ENCODE results near the gene ADGRL3.

- TF ChIP-seq, protein P1, sequence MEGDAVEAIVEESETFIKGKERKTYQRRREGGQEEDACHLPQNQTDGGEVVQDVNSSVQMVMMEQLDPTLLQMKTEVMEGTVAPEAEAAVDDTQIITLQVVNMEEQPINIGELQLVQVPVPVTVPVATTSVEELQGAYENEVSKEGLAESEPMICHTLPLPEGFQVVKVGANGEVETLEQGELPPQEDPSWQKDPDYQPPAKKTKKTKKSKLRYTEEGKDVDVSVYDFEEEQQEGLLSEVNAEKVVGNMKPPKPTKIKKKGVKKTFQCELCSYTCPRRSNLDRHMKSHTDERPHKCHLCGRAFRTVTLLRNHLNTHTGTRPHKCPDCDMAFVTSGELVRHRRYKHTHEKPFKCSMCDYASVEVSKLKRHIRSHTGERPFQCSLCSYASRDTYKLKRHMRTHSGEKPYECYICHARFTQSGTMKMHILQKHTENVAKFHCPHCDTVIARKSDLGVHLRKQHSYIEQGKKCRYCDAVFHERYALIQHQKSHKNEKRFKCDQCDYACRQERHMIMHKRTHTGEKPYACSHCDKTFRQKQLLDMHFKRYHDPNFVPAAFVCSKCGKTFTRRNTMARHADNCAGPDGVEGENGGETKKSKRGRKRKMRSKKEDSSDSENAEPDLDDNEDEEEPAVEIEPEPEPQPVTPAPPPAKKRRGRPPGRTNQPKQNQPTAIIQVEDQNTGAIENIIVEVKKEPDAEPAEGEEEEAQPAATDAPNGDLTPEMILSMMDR (IDR thresholded peaks at IDR 0.05): no peak
- TF ChIP-seq POLR2A (IDR thresholded peaks at IDR 0.05): no peak
Observed at GRCh38 chr4:61820136-61820535, 620.0 kb downstream of the ADGRL3 start.
